Measurements from ENCODE around the gene SEMA4B. TPM values are rescaled to one million over a fixed set of nuclear protein-coding genes. Genes with fewer than 3 reads are reported as not detected.
A peak's percentile ranks its signal among the peaks of the same experiment; 100 is the strongest.

Gene SEMA4B
- total and polyA plus RNA-seq, 2 experiments from 2014 or later = 16.7 to 48.2 TPM

DNA sequence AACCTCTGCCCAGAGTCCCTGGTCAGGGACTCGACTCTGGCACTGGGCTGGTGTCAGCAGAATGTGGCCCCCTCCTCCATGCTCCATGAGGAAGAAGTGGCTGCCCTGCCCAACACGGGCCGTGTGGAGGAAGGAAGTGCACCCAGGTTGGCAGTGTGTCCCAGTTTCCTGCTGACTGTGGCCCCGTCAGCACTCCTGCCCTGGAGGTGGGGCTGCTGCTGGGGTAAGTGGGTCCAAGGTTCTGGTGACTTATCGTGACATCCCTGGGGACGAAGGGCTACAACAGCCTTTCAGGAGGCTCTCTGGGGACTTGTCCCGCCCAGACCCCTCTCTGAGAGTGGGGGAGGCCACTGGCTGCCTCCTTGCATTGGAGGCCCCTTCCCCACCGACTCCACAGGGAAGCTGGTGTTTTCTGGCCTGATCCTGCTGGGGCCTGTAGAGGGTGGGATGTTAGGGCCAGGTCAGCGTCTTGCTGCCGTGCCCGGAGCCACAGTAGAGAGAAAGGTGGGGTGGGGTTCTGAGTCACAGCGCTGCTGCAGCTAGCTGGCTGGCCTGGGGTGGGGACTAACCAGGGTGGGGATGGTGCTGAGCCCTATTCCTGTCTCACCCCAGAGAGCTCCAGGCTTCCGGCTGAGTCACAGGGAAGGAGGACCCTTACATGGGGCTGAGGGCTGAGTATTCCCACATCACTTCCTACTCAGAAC, 10.5 kb downstream of the SEMA4B start (continued):
- TF ChIP-seq, protein P1, sequence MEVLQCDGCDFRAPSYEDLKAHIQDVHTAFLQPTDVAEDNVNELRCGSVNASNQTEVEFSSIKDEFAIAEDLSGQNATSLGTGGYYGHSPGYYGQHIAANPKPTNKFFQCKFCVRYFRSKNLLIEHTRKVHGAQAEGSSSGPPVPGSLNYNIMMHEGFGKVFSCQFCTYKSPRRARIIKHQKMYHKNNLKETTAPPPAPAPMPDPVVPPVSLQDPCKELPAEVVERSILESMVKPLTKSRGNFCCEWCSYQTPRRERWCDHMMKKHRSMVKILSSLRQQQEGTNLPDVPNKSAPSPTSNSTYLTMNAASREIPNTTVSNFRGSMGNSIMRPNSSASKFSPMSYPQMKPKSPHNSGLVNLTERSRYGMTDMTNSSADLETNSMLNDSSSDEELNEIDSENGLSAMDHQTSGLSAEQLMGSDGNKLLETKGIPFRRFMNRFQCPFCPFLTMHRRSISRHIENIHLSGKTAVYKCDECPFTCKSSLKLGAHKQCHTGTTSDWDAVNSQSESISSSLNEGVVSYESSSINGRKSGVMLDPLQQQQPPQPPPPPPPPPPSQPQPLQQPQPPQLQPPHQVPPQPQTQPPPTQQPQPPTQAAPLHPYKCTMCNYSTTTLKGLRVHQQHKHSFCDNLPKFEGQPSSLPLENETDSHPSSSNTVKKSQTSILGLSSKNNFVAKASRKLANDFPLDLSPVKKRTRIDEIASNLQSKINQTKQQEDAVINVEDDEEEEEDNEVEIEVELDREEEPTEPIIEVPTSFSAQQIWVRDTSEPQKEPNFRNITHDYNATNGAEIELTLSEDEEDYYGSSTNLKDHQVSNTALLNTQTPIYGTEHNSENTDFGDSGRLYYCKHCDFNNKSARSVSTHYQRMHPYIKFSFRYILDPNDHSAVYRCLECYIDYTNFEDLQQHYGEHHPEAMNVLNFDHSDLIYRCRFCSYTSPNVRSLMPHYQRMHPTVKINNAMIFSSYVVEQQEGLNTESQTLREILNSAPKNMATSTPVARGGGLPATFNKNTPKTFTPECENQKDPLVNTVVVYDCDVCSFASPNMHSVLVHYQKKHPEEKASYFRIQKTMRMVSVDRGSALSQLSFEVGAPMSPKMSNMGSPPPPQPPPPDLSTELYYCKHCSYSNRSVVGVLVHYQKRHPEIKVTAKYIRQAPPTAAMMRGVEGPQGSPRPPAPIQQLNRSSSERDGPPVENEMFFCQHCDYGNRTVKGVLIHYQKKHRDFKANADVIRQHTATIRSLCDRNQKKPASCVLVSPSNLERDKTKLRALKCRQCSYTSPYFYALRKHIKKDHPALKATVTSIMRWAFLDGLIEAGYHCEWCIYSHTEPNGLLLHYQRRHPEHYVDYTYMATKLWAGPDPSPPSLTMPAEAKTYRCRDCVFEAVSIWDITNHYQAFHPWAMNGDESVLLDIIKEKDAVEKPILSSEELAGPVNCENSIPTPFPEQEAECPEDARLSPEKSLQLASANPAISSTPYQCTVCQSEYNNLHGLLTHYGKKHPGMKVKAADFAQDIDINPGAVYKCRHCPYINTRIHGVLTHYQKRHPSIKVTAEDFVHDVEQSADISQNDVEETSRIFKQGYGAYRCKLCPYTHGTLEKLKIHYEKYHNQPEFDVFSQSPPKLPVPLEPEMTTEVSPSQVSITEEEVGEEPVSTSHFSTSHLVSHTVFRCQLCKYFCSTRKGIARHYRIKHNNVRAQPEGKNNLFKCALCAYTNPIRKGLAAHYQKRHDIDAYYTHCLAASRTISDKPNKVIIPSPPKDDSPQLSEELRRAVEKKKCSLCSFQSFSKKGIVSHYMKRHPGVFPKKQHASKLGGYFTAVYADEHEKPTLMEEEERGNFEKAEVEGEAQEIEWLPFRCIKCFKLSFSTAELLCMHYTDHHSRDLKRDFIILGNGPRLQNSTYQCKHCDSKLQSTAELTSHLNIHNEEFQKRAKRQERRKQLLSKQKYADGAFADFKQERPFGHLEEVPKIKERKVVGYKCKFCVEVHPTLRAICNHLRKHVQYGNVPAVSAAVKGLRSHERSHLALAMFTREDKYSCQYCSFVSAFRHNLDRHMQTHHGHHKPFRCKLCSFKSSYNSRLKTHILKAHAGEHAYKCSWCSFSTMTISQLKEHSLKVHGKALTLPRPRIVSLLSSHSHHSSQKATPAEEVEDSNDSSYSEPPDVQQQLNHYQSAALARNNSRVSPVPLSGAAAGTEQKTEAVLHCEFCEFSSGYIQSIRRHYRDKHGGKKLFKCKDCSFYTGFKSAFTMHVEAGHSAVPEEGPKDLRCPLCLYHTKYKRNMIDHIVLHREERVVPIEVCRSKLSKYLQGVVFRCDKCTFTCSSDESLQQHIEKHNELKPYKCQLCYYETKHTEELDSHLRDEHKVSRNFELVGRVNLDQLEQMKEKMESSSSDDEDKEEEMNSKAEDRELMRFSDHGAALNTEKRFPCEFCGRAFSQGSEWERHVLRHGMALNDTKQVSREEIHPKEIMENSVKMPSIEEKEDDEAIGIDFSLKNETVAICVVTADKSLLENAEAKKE (CRISPR knock-in tag; IDR thresholded peaks at IDR 0.05) = no peak
- no peak for TF ChIP-seq ETS1 (IDR thresholded peaks at IDR 0.05)

DNA sequence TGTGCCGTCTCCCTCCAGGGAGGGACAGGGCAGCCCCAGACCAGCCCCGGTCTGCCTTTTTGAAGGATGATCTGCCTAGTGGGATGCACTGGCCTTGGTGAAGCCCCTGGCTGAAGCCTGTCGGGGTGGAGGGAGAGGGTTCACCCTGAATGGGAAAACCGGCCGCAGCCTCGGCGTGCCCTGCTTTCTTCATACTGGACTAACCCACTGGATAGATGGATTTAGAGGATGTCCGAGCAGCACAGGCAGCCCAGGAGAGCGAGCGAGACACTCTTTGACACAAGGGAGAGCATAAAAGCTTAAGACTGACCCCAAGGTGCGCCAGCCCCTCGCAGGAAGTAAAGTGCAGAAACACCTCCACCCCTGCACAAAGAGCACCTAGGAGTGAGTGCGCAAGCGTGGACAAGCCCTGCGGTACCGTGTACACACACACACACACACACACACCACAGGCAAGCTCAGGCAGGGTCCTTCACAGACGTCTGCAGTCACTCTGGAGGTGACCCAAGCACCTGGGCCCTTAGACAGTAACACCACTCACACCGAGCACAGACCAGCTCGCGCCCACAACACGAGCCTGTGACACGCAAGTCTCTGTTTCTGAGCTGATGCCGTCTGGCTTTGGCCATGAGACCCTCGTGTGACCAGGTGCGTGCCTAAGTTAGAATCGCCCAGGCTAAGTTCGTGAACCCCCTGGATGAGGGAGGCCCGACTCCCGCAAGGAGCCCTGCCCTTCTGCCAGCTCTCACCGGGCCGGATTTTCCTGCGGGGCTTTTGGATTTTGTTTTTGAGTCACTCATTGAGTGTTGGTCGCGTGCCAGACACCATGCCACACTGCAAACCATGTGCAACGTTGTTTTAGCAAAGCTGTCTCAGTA, 11.3 kb downstream of the SEMA4B start:
- Mint-ChIP-seq H3K4me1 (peaks cover 16% of the 10 kb centered on the region), H3K4me3 (no peak overlapping the region), H3K9me3 (no peaks in the 10 kb centered on the region), H3K27me3 (ENCODE audit: insufficient read depth, low read depth, poor library complexity) (peaks cover 13% of the 10 kb centered on the region), H3K27ac (peak overlapping the region; percentile 83; the same call in 1 of the 2 replicates), H3K36me3 (ENCODE audit: low read depth) (peaks cover 3% of the 10 kb centered on the region; the same call in 2 of the 3 replicates)
- Histone ChIP-seq H3K4me3 (no peak overlapping the region), H3K9me2 (ENCODE audit: insufficient read depth) (no peaks in the 10 kb centered on the region), H3F3A (replicated peaks; ENCODE audit: low read depth) (no peaks in the 10 kb centered on the region), H2AFZ (no peak overlapping the region), H3K79me2 (replicated peaks; ENCODE audit: insufficient read depth) (peaks cover 33% of the 10 kb centered on the region), H3K36me3 (ENCODE audit: insufficient read depth) (0 out of 2 replicates have a peak, but pooled peaks cover 2% of the 10 kb centered on the region), H3K4me2 (no peak overlapping the region), H3K27me3 (ENCODE audit: insufficient read depth) (no peaks in the 10 kb centered on the region), H3K4me1 (ENCODE audit: insufficient read depth) (no peaks in the 10 kb centered on the region), H3K27ac (ENCODE audit: low read depth) (no peak overlapping the region), H4K20me1 (replicated peaks; ENCODE audit: insufficient read depth) (peaks cover 13% of the 10 kb centered on the region)
- no peak for ATAC-seq
- DNase-seq (ENCODE audit: low spot score) = no peak
- no peak for TF ChIP-seq REST (IDR thresholded peaks at IDR 0.05; ENCODE audit: unreplicated experiment)
- TF ChIP-seq, protein P2, sequence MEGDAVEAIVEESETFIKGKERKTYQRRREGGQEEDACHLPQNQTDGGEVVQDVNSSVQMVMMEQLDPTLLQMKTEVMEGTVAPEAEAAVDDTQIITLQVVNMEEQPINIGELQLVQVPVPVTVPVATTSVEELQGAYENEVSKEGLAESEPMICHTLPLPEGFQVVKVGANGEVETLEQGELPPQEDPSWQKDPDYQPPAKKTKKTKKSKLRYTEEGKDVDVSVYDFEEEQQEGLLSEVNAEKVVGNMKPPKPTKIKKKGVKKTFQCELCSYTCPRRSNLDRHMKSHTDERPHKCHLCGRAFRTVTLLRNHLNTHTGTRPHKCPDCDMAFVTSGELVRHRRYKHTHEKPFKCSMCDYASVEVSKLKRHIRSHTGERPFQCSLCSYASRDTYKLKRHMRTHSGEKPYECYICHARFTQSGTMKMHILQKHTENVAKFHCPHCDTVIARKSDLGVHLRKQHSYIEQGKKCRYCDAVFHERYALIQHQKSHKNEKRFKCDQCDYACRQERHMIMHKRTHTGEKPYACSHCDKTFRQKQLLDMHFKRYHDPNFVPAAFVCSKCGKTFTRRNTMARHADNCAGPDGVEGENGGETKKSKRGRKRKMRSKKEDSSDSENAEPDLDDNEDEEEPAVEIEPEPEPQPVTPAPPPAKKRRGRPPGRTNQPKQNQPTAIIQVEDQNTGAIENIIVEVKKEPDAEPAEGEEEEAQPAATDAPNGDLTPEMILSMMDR (conservative IDR thresholded peaks at IDR 0.05; ENCODE audit: low read depth in 2 of 2) = no peak
- TF ChIP-seq POLR2AphosphoS5 (IDR thresholded peaks at IDR 0.05; ENCODE audit: low read depth) = no peak
- TF ChIP-seq NANOG (IDR thresholded peaks at IDR 0.05; ENCODE audit: borderline replicate concordance) = no peak
- no peak for TF ChIP-seq CREB1 (CRISPR knock-in tag; IDR thresholded peaks at IDR 0.05; ENCODE audit: low read depth)
- no peak for TF ChIP-seq JUNB (IDR thresholded peaks at IDR 0.05; ENCODE audit: unreplicated experiment)
- no peak for TF ChIP-seq ETS1 (IDR thresholded peaks at IDR 0.05)

Data from GM23338 (cell line).